ENCODE results near the gene TECTA.

DNA sequence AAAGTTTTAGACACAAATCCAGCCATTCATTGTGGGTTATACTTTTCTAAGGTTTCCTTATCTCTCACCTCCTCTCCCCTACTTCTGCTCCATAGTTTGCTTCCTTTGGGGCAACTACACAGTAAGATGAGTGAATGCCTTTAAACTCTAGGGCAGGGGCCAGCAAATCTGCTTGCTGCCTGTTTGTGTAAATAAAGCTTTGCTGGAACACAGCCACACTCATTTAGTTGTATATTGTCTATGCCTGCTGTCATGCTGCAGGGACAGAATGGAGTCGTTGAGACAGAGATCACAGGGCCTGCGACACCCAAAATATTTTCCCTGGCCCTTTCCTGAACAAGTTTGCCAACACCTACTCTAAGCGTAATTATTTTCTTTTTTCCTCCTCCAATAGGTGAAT, 58.7 kb downstream of the TECTA start:
- TF ChIP-seq, protein P1, sequence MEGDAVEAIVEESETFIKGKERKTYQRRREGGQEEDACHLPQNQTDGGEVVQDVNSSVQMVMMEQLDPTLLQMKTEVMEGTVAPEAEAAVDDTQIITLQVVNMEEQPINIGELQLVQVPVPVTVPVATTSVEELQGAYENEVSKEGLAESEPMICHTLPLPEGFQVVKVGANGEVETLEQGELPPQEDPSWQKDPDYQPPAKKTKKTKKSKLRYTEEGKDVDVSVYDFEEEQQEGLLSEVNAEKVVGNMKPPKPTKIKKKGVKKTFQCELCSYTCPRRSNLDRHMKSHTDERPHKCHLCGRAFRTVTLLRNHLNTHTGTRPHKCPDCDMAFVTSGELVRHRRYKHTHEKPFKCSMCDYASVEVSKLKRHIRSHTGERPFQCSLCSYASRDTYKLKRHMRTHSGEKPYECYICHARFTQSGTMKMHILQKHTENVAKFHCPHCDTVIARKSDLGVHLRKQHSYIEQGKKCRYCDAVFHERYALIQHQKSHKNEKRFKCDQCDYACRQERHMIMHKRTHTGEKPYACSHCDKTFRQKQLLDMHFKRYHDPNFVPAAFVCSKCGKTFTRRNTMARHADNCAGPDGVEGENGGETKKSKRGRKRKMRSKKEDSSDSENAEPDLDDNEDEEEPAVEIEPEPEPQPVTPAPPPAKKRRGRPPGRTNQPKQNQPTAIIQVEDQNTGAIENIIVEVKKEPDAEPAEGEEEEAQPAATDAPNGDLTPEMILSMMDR (optimal IDR thresholded peaks at IDR 0.05 in 1 of 3, IDR thresholded peaks at IDR 0.05 in 1 of 3, conservative IDR thresholded peaks at IDR 0.05 in 1 of 3; ENCODE audit: extremely low read depth in 1 of 3, insufficient read depth in 2 of 3, low read length in 3 of 3), result no peak
- TF ChIP-seq EZH2 (IDR thresholded peaks at IDR 0.05; ENCODE audit: low read length), result no peak
